ENCODE results near the gene GPC1.

GRCh38 chr2:240434728-240435456 lies 571 bp upstream of the GPC1 start:
- TF ChIP-seq, protein P1, sequence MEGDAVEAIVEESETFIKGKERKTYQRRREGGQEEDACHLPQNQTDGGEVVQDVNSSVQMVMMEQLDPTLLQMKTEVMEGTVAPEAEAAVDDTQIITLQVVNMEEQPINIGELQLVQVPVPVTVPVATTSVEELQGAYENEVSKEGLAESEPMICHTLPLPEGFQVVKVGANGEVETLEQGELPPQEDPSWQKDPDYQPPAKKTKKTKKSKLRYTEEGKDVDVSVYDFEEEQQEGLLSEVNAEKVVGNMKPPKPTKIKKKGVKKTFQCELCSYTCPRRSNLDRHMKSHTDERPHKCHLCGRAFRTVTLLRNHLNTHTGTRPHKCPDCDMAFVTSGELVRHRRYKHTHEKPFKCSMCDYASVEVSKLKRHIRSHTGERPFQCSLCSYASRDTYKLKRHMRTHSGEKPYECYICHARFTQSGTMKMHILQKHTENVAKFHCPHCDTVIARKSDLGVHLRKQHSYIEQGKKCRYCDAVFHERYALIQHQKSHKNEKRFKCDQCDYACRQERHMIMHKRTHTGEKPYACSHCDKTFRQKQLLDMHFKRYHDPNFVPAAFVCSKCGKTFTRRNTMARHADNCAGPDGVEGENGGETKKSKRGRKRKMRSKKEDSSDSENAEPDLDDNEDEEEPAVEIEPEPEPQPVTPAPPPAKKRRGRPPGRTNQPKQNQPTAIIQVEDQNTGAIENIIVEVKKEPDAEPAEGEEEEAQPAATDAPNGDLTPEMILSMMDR (IDR thresholded peaks at IDR 0.05), result no peak
- TF ChIP-seq EZH2 (IDR thresholded peaks at IDR 0.05; ENCODE audit: borderline replicate concordance, insufficient read depth, low read depth, low read length, poor library complexity, severe bottlenecking), result no peak
